Right ventricle myocardium inferior (tissue), 1 donor: ENCODE measurements around the gene ITPR1. TPM values are rescaled to one million over a fixed set of nuclear protein-coding genes. Genes with fewer than 3 reads are reported as not detected.

Experiments
- ATAC-seq: fragments of 200-7000 bp; cut with Tn5 transposase; one replicate; pipeline ENCODE4 v1.9.1; 2020; ENCODE audit warnings: mild to moderate bottlenecking, moderate library complexity
- DNase-seq: peaks from one replicate; pipeline ENCODE4 v3.0.0; 2021; ENCODE audit errors: missing footprints
- intact Hi-C: fragments of 100-400 bp; cut with DNase I; formaldehyde crosslinking; loops from one replicate; pipeline ENCODE4 v1.11.0; 2022
- total RNA-seq: library from RNA; stranded (reverse); fragmentation: NEBNext Ultra II Directional; extraction: Animal tissue kit (Norgen Biotek cat#: 25700); gene quantifications from one replicate; pipeline ENCODE4 v1.2.1, GENCODE V29; 2021
- donor health status: DM: no; HTN: yes; CAD: no; lungs with severe emphysema.

Gene ITPR1
- total RNA-seq, 1 donor from 2014 or later: 22.4 TPM

DNA sequence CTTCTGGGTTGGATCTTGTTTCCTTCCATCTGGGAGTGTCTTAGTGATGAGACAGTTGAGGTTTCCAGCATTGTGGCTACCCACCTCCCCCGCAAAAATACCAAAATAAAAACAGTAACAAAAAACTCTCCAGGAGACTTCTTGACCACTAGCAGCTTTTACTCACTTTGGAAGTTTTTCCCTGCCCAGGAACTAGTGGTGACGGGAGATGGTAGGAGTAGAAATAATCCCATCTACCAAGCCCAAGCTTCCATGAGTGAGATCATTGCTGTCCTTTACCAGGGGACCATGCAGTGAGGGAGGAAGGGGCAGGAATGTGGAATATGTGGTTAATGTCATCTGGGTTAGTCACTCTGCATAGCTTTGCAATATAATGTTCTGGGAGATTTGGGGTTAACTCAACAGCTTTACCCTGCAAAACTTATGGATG lies 187.7 kb downstream of the ITPR1 start:
- DNase-seq (no peak), ATAC-seq (no peak)
- intact Hi-C loops: no loop called here

DNA sequence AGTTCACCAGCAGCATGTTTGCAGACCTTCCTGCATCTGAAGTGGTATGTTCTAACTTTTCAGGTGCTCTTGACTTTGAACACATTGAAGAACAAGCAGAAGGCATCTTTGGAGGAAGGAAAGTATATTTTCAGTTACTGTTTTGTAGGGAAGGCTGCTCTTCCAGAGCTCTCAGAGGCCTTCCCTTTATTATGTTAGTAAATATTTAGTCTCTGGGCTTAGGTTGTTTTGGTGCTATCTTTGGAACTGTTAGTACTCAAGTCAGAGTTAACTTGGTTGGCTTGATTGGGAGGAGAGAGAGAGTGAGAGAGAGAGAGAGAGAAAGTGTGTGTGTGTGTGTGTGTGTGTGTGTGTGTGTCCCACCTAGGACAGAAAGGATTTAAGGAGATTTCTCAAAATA lies 188.2 kb downstream of the ITPR1 start:
- ATAC-seq (no peak), DNase-seq (no peak)
- intact Hi-C loops: no loop called here

DNA sequence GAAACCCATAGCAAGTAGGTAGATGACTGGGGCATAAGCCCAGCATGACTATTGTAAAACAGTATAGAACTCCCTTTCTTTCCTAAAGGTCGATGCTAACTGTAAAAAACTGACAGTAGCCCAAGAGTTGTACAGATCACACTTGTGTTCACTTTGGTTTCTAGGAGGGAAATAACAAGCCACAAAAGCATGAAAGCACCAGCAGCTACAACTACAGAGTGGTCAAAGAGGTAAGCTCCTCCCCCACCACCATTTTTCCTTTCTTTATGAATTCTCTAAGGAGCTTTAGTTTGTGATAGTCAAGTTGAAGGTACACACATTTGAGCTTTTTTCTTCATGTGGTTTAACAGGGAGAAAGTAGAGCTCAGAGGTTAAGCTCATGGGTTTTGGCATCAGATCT lies 191.0 kb downstream of the ITPR1 start:
- intact Hi-C loops: no loop called here
- ATAC-seq (no peak), DNase-seq (no peak)

DNA sequence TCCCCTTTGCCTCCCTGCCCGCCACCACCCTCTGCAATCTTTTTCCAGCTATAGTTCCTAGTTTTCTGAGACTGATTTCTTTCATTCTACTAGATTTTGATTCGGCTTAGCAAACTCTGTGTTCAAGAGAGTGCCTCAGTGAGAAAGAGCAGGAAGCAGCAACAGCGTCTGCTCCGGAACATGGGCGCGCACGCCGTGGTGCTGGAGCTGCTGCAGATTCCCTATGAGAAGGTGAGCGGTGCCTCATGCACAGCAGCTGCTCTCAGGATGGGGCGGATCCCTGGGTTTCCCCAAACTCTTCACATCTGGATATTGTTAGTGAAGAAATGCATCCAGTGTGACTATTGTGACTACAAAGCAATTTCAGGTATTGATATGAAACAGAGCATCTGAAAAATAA lies 191.8 kb downstream of the ITPR1 start:
- no peak for ATAC-seq
- intact Hi-C loops: no loop called here
- DNase-seq: no peak

DNA sequence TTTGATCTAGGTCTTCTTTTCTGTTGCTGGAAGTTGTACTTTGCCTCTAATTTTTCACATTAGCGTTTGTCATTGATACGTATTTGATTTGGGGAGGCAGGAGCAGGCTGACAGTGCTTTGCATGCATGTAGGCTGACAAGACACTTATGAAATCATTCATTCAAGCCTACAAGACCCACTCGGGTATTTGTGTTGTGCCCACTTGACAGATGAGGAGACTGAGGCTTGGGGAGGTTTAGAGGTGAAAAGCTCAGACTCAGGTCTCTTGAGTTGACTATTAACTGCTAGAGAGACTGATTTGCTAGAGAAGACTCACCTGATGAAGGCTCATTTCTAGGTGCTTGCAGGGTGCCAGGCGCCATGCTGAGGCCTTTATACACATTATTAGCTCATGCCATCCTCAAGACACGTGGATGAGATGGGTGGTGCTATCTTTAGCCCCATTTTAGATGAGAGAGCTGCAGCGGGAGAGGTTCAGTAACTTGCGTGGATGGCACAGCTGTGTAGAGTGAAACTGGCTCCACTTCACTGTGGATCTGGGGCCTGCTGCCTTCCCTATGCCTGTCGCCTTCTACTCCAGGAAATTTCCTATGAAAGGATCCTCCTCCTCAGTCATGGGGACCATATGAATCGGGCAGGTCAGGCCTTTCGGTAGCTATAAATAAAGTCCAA lies 192.7 kb downstream of the ITPR1 start:
- ATAC-seq (no peak), DNase-seq (no peak)
- intact Hi-C loops: no loop called here

DNA sequence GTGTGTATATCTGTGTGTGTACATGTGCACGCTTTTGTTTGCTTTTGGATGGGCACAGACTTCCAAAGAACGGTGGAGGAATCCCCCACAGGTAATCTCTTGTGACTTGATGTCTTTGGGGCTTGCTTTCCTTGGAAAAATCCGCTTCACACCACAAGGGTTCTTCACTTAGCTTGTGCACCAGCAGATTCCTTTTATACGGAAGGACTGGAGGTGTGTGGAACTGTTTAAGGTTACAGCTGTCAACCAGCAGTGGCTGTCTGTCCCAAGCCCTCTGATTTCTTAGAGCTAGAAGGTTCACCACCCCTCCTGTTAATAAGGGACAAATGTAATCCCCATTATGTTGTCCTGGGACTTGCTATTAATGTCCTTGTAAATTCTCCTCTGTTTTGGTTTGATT lies 193.5 kb downstream of the ITPR1 start:
- DNase-seq: no peak
- no peak for ATAC-seq
- intact Hi-C loops: no loop called here

DNA sequence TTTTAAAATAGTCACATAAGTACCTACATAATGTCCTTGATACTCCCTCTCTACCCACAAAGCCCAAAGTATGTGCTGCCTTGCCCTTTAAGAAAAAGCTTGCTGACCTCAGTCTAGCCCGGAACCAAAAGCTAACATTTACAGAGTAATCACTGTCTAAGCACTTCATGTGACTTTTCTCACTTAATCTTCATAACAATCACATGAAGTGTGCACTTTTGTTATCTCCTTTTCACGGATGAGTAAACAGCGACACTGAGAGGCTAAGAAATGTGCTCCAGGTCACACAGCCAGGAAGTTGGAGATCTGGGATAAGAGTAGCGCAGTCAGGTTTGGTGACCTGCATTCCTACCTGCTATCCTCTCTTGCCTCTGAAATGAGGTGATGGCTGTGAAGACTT lies 194.0 kb downstream of the ITPR1 start:
- no peak for ATAC-seq
- DNase-seq: no peak
- intact Hi-C loops: no loop called here

DNA sequence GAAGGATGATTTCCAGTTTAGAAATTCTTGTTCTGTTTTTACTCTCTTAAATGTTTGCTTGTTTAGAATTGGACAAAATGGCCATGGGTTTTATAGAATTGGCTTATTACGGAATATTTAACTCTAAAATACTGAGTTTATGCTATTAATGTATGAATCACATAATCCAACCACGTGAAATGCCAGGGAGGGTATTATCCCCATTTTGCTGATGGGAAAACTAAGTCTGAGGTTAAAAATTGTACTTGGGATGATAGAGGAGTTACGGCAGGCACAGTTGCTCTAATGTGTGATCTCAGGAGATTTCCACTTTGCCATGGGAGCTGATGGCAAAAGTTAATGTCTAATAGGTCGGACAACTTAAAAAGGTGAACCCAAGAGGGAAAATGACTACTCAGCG lies 194.4 kb downstream of the ITPR1 start:
- ATAC-seq (no peak), DNase-seq (no peak)
- intact Hi-C loops: no loop called here

DNA sequence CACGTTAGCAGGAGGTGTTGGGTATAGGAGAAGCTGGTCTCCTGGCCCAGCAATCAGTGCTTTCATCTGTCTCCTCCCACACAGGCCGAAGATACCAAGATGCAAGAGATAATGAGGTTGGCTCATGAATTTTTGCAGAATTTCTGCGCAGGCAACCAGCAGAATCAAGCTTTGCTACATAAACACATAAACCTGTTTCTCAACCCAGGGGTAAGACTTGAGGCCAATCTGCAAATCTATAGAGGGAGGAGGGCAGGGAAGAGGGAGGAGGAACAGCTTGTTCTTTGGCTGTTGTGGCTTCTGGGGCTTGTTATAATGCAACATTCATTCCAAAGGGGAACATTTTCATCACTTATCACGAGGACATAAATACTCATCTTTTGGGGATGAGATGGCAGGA lies 195.3 kb downstream of the ITPR1 start:
- DNase-seq (no peak), ATAC-seq (no peak)
- intact Hi-C loops: no loop called here

DNA sequence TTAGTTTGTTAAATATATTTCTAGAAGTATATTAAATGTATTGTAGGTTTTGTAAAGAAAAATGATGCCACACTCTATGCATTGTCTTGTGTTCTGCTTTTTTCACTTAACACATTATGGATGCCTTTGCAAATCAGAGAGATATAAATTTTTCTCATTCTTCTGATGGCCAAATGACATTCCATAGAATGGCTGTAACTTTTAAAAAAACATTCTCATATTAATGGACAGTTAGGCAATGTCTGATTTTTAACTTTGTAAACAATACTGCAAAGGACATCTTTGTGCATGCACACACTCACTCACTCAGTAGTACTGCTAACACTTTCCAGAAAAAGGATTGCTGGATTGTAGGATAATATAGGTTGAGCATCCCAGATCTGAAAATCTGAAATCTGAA lies 195.9 kb downstream of the ITPR1 start:
- ATAC-seq (no peak), DNase-seq (no peak)
- intact Hi-C loops: no loop called here

DNA sequence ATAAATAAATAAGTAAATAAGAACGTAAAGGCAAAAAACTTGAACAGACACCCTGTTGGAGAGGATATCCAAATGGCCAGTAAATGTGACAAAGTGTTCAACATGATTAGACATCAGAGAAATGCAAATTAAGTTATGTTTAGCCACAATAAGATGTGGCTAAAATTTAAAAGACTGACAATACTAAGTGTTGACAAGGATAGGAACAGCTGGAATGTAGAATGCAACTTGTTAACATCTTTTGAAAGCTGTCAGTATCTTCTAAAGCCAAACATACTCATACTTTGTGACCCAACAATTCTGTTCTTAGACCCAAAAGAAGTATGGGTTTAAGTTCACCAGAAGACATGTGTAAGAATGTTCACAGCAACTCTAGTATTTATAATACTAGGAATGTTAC lies 197.1 kb downstream of the ITPR1 start:
- DNase-seq (no peak), ATAC-seq (no peak)
- intact Hi-C loops: no loop called here

DNA sequence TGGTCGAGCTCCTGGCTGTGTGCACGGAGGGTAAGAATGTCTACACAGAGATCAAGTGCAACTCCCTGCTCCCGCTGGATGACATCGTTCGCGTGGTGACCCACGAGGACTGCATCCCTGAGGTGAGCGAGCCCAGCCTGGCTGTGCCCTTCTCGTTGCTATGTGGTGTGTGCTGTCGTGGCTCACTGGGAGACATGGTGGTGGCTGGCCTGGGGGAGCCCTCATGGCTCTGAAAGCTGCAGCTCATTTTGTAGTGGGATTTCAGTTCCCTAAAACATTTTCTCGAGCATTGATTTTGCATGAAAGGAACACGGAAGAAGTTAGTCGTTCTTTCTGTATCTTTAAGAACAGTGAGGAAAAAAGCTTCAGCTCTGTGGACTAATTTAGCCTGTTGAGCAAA lies 200.5 kb downstream of the ITPR1 start:
- no peak for ATAC-seq
- intact Hi-C loops: no loop called here
- no peak for DNase-seq

DNA sequence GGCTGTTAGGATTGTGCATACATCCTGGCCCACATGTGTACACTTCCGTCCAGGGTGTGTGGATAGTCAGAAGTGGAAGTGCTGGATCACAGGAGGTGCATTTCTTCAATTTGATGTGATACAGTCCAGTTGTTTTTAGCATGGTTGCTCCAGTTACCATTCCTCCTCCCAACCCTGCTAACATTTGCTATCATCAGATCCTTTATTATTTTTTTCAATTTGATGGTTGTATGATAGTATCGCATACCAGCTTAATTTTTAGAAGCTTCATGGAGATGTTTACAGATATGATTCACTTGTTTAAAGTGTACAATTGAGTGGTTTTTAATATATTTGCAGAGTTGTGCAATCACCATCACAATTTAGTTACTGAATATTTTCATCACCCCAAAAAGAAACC lies 202.7 kb downstream of the ITPR1 start:
- ATAC-seq (no peak), DNase-seq (no peak)
- intact Hi-C loops: no loop called here

DNA sequence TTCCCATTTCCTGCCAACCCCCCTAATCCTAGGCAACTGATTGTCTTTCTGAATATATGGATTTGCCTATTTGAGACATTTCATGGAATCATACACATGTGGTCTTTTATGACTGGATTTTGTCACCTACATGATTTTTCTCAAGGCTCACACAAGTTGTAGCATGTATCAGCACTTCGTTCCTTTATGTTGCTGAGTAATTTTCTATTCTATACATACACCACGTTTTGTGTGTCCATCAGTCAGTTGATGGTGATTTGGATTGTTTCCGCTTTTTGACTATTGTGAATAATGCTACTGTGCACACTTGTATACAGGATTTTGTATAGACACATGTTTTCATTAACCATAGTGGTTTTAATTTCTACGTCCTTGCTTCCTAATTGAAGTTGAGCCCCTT lies 203.1 kb downstream of the ITPR1 start:
- DNase-seq (no peak), ATAC-seq (no peak)
- intact Hi-C loops: no loop called here

DNA sequence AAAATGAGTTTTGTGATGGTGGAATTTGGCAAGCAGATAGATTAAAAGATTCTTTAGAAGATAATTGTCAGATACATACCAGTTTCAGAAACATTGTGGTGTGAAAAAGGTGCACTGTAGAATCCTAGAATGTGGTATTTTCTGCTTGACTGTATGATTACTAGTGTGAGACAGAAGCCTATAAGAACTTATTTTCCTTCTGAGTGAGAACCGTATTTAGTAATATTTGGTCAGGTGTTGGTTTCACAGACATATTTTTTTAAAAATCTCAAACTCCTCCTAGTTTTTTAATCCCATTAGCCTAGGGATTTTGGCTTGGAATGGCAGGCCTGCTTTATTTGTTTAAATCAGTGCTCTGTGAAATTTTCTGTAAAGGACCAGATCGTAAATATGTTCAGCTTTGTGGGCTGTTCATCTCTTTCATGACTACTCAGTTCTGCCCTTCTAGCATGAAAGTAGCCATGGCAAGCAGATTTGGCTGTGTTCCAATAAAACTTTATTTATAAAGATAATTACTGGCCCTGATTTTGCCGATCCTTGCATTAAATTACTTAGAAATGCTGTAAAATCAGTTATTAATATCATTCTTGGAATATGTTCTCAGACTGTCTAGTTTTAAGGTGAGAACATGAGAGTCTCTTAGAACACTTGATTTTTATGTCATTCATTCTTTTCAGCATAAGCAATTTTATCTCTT lies 205.1 kb downstream of the ITPR1 start:
- DNase-seq (no peak), ATAC-seq (no peak)
- intact Hi-C loops: loop anchor here (2.0 kb wide), 1 partner anchor 61 kb away; no protein-coding TSS in a partner anchor

DNA sequence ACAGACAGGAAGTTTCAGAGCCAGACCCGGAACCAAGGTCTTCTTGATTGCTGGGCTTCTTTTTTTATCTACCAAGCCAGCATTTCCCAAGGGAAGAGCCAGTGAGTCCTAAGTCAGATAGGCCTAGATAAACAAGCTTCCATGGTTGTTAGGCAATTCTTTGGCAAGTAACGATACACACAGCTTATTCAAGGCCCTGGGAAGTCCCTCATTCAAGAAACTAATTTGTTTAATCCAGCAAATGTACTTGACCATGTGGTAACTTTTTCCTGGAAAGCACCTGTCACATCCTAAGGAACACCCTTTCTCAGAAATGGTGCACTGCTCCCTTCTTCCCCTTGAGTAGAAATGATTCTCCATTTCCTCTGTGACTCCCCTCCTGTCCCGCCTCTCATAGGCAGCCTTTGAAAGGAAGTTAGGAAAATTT lies 209.9 kb downstream of the ITPR1 start:
- ATAC-seq (peak; percentile 85), DNase-seq (no peak)
- intact Hi-C loops: no loop called here

DNA sequence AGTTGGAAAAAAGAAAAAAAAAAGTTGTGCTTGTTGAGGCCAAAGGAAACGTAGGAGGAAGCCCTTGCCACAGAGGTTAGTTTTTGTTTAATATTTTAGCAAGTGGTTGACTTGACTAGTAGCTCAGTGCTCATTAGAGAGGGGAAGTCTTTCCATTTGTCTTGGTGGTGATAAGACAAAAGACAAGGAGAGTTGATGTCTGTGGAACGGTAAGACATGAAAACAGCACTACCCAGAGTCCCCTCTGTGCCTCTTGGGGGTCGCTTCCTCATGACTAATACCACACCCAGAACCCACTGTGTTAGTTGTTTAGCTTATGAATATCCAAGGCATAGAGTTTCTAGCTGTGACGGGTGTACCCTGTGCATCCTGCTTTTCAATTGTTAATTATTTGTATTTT lies 211.4 kb downstream of the ITPR1 start:
- no peak for ATAC-seq
- intact Hi-C loops: no loop called here
- DNase-seq: no peak

DNA sequence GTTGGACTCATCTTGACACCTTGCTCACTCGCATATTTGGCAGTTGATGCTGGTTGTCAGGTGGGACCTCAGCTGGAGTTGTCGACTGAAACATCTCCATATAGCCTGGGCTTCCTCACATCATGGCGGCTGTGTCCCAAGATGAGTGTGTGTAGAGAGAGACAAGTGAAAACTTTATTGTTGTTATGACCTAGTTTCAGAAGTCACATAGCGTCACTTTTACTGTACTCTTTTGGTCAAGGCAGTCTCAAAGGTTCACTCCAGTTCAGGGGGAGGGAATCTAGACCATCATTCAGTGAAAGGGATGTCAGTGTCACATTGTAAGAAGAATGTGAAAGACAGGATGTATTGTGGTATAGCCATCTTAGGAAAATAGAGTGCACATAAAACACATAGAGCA lies 214.2 kb downstream of the ITPR1 start:
- DNase-seq (no peak), ATAC-seq (no peak)
- intact Hi-C loops: no loop called here

DNA sequence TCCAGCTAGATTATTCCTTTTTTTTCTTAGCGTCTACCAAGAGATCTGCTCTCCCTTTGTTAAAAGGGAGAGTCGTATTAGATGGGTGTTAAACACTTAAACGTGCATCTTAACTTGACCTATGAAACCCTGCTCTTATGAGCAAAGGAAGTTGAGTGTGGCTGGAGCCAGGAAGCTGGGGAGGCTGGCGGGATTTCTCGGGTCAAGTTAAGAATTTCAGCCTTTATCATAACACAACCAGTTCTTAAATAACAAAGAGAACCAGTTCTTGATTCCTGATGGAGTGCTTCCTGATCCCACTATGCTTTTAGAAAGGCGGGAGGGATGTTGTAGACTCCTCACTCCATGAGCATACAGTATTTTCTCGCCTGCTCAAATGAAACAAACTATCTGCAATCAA lies 215.1 kb downstream of the ITPR1 start:
- ATAC-seq (no peak), DNase-seq (no peak)
- intact Hi-C loops: no loop called here

DNA sequence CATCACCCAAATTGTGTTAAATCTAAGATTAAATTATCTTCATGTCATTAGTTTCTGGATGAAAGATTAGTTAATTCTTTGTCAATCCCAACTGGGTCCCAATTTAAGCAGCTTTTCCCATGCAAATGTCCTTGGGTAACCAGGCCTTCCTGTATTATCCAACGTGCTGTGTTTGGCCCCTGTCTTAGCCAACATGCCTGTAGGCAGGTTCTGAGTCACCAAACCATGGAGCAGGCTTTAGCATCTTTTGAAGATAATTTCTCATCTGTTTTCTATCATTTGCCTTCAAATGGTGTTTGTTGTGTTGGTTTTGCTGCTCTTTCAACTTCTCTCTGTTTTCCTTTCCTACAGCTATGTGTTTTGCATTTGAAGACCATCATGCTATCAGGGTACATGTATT lies 216.2 kb downstream of the ITPR1 start:
- intact Hi-C loops: no loop called here
- DNase-seq (no peak), ATAC-seq (no peak)

DNA sequence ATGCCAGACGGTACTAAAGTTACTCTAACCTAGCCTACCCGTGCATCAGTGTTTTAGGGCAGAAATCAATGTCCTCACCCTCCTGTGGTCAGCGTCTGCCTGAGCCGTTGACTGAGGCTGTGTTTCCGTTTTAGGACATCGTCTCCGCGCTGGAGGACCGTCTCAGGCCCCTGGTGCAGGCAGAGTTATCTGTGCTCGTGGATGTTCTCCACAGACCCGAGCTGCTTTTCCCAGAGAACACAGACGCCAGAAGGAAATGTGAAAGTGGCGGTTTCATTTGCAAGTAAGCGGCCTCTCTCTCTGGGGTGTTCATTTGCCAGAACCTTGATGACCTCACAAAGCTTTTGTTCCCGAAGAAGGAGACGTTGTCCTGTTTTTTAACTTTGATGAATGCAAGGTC lies 217.0 kb downstream of the ITPR1 start:
- intact Hi-C loops: loop anchor here (5.0 kb wide), 1 partner anchor 477 kb away; the partner anchor contains the start of gene EDEM1
- ATAC-seq: no peak
- no peak for DNase-seq
